Neural progenitor cell (in vitro differentiated cells): ENCODE measurements around the gene ABI3BP.

Source experiments
- EZH2 ChIP-seq: fragments of 200-600 bp; sonication (generic); IDR thresholded peaks from 2 replicates; pipeline ENCODE4 v1.6.1; 2017; ENCODE audit warnings: antibody characterized with exemption, mild to moderate bottlenecking, moderate library complexity
- EZH2phosphoT487 ChIP-seq: fragments of 200-600 bp; sonication (generic); IDR thresholded peaks from 2 replicates; pipeline ENCODE4 v1.6.1; 2017; ENCODE audit warnings: antibody characterized with exemption
- TF ChIP-seq, protein P1 (sequence below): fragments of 200-600 bp; sonication (generic); IDR thresholded peaks from 2 replicates; pipeline ENCODE4 v1.5.1; 2017; ENCODE audit warnings: antibody characterized with exemption, mild to moderate bottlenecking

DNA sequence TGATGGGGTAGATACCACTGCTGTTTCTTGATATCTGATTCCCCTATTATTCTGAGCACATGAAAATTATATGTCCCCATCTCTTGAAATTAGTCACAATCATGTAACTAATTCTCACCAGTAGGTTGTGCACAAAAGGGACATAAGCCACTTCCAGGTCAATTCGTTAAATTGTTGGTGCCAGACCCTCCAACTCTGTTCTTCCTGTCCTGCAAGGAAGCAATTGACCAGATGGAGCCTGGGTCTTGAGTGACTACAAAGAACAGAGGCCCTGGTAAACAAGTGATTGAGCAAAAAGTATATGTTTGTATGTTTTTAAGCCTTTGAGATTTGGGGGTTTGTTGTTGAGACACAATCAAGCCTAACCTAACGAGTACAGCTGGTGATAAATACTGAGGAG is 36.9 kb downstream of the ABI3BP start:
- TF ChIP-seq, protein P1, sequence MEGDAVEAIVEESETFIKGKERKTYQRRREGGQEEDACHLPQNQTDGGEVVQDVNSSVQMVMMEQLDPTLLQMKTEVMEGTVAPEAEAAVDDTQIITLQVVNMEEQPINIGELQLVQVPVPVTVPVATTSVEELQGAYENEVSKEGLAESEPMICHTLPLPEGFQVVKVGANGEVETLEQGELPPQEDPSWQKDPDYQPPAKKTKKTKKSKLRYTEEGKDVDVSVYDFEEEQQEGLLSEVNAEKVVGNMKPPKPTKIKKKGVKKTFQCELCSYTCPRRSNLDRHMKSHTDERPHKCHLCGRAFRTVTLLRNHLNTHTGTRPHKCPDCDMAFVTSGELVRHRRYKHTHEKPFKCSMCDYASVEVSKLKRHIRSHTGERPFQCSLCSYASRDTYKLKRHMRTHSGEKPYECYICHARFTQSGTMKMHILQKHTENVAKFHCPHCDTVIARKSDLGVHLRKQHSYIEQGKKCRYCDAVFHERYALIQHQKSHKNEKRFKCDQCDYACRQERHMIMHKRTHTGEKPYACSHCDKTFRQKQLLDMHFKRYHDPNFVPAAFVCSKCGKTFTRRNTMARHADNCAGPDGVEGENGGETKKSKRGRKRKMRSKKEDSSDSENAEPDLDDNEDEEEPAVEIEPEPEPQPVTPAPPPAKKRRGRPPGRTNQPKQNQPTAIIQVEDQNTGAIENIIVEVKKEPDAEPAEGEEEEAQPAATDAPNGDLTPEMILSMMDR: no peak
- TF ChIP-seq EZH2phosphoT487 (no peak), EZH2 (no peak)
